GM21786 (cell line): ENCODE results near the gene PPP1R8.
A peak's percentile ranks its signal among the peaks of the same experiment; 100 is the strongest.
"Not testable (repeated sequence)": the region's sequence is repeated elsewhere in the genome, so short reads cannot be mapped to it uniquely, and the experiment has no call there.

Experiments
- ATAC-seq: cut with Tn5 transposase; IDR thresholded peaks from one replicate; pipeline ENCODE4 v1.9.1; 2021; ENCODE audit not compliant: unreplicated experiment

The PPP1R8 gene

GRCh38 chr1:27869719-27870085 is 39.1 kb downstream of the PPP1R8 start:
- ATAC-seq, result no peak

GRCh38 chr1:27871076-27871475 is 40.5 kb downstream of the PPP1R8 start:
- not testable (repeated sequence) for ATAC-seq

- no peak for ATAC-seq
Measured at GRCh38 chr1:27872059-27872801, 41.6 kb downstream of the PPP1R8 start, which contains the start of gene THEMIS2. Gene THEMIS2 (plus strand): TSS chr1:27872544. CDS start chr1:27872572, 28 bp downstream.

- no peak for ATAC-seq
Measured at GRCh38 chr1:27872802-27873551, 42.4 kb downstream of the PPP1R8 start.

- ATAC-seq, result no peak
Measured at GRCh38 chr1:27873671-27874384, 43.2 kb downstream of the PPP1R8 start.

- ATAC-seq, result no peak
Measured at GRCh38 chr1:27876341-27877114, 45.9 kb downstream of the PPP1R8 start.

GRCh38 chr1:27877115-27877416 is 46.5 kb downstream of the PPP1R8 start:
- ATAC-seq, result no peak

GRCh38 chr1:27878039-27878438 is 47.5 kb downstream of the PPP1R8 start:
- no peak for ATAC-seq

GRCh38 chr1:27878787-27879335 is 48.3 kb downstream of the PPP1R8 start:
- ATAC-seq, result no peak

GRCh38 chr1:27879374-27880082 is 48.9 kb downstream of the PPP1R8 start:
- no peak for ATAC-seq

- no peak for ATAC-seq
Measured at GRCh38 chr1:27882543-27882903, 51.9 kb downstream of the PPP1R8 start.

- ATAC-seq, result no peak
Measured at GRCh38 chr1:27883536-27883935, 53.0 kb downstream of the PPP1R8 start.

GRCh38 chr1:27884006-27884954 is 53.7 kb downstream of the PPP1R8 start:
- peak; percentile 49 for ATAC-seq

GRCh38 chr1:27885114-27885528 is 54.5 kb downstream of the PPP1R8 start:
- no peak for ATAC-seq

GRCh38 chr1:27885621-27886352 is 55.2 kb downstream of the PPP1R8 start:
- ATAC-seq, result no peak

GRCh38 chr1:27886353-27886679 is 55.7 kb downstream of the PPP1R8 start:
- ATAC-seq, result no peak

GRCh38 chr1:27886744-27887143 is 56.2 kb downstream of the PPP1R8 start:
- ATAC-seq, result no peak

- no peak for ATAC-seq
Measured at GRCh38 chr1:27887215-27888021, 56.8 kb downstream of the PPP1R8 start.
